Left lung (tissue), 14 donors: ENCODE results near the gene PLA2G4A. TPM values are rescaled to one million over a fixed set of nuclear protein-coding genes. Genes with fewer than 3 reads are reported as not detected.

Source experiments
- ATAC-seq: fragments of 200-7000 bp; cut with Tn5 transposase; one replicate; pipeline ENCODE4 v1.9.1; 2020; ENCODE audit warnings: moderate library complexity
- DNase-seq, 4 donors: peaks; one replicate each; pipeline ENCODE4 v3.0.0-alpha.2; 2013 to 2020
- H3K27ac ChIP-seq, 2 donors: fragments of 200-600 bp; sonication (generic) in 1 of 2; one replicate each; pipeline versions ENCODE4 v1.5.0 to v1.8.0; 2020 to 2021
- H3K27me3 ChIP-seq, 2 donors: fragments of 200-600 bp; sonication (generic) in 1 of 2; one replicate each; pipeline versions ENCODE4 v1.5.0 to v1.8.0; 2020 to 2021
- H3K36me3 ChIP-seq, 2 donors: fragments of 200-600 bp; sonication (generic) in 1 of 2; one replicate each; pipeline versions ENCODE4 v1.5.0 to v1.8.0; 2020 to 2021
- H3K4me1 ChIP-seq, 2 donors: fragments of 200-600 bp; one replicate each; pipeline ENCODE4 v1.8.0; 2021
- H3K4me3 ChIP-seq, 2 donors: fragments of 200-600 bp; sonication (generic) in 1 of 2; one replicate each; pipeline versions ENCODE4 v1.5.0 to v1.8.0; 2020 to 2021; ENCODE audit warnings: mild to moderate bottlenecking in 1 of 2
- H3K9me3 ChIP-seq, 2 donors: fragments of 200-600 bp; sonication (generic) in 1 of 2; one replicate each; pipeline versions ENCODE4 v1.5.0 to v1.8.0; 2020 to 2021
- intact Hi-C, 2 donors: fragments of 100-400 bp; cut with DNase I; formaldehyde crosslinking; loops; one replicate each; pipeline versions ENCODE4 v1.11.2 to v1.14.2; 2022
- long read RNA-seq, 12 donors: library from polyadenylated mRNA in 2 of 12; unstranded in 2 of 12; transcript quantifications; one replicate each; pipeline ENCODE4 v2.0.0 and lab custom pipeline, GENCODE V29; 2019 to 2026
- polyA plus RNA-seq, 6 donors: library from polyadenylated mRNA; unstranded; fragments of 120-200 nt; gene quantifications; one replicate each; pipeline ENCODE4 v1.2.1, GENCODE V29; 2013; ENCODE audit not compliant: insufficient read length in 6 of 6
- total RNA-seq, 2 donors: library from RNA; stranded (reverse); fragmentation: NEBNext Ultra II Directional; extraction: Animal tissue kit (Norgen Biotek cat#: 25700); gene quantifications; one replicate each; pipeline ENCODE4 v1.2.1, GENCODE V29; 2021
- TF ChIP-seq, protein P1 (sequence below), 2 donors: fragments of 200-600 bp; sonication (generic) in 1 of 2; IDR thresholded peaks; one replicate each; pipeline versions ENCODE4 v1.5.0 to v1.8.0; 2021; ENCODE audit warnings: antibody characterized with exemption in 2 of 2
- donor health status: DM: no; HTN: yes; CAD: no.
- donor health status: DM: no; HTN: no; CAD: no.

The PLA2G4A gene
- 10 to 100 TPM; 10.5 to 11.7 TPM for total RNA-seq
- 10 to 100 TPM in 4 of 6 donors, 1 to 10 TPM in 2; 8.2 to 13.9 (median 10.2) TPM for polyA plus RNA-seq
- long read RNA-seq, donor 1, partial matches to known transcripts, result 6 of 7 reads
- long read RNA-seq, donor 1, other reads (novel, unspliced or antisense), result 0 of 7 reads
- long read RNA-seq, donor 2, result 0 reads
- long read RNA-seq, donor 3, partial matches to known transcripts, result 0 of 2 reads
- long read RNA-seq, donor 3, other reads (novel, unspliced or antisense), result 0 of 2 reads
- long read RNA-seq, donor 4, partial matches to known transcripts, result 1 of 1 reads
- long read RNA-seq, donor 4, other reads (novel, unspliced or antisense), result 0 of 1 reads
- long read RNA-seq, donor 5, partial matches to known transcripts, result 0 of 1 reads
- long read RNA-seq, donor 5, other reads (novel, unspliced or antisense), result 0 of 1 reads
- long read RNA-seq, donor 6, partial matches to known transcripts, result 0 of 1 reads
- long read RNA-seq, donor 6, other reads (novel, unspliced or antisense), result 0 of 1 reads
- long read RNA-seq, donor 7, result 0 reads
- long read RNA-seq, donor 8, result 0 reads
- long read RNA-seq, donor 9, result 0 reads
- long read RNA-seq, donor 10, partial matches to known transcripts, result 0 of 1 reads
- long read RNA-seq, donor 10, other reads (novel, unspliced or antisense), result 1 of 1 reads
- long read RNA-seq, donor 11, result 0 reads
- long read RNA-seq, donor 12, result 0 reads

DNA sequence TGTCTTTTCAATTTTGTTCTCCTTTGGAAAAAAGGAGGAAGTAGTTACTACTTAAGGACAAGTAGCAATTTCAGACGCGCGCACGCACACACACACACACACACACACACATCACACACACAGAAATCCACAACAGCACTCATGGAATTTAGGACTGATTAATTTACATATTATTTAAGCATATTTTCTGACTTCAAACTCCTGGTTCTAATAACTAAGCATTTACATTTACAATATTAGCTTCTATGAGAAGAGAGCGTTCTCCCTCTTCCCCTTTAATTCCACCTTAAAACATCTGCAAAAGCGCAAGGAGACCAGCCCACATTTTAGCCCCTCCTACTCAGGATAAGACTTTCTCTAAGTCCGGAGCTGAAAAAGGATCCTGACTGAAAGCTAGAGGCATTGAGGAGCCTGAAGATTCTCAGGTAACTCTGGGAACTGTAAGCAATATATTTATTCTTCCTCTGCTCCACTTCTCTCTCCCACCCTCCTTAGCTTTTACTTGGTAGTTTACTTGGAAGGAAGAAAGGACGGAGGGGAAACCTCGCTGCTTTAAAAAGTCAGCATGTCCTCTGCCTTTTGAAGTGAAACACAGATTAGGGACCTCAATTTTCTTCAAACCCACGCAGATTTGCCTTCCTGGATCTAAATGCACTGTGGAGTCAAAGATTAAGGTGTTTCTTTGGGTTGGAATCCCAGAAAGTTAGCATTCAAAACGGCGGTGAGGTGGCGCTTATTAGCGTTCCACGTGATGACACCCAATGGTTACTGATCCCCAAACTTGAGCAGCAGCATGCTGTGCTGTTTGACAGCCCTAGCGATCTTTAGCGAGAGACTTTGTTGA, at the start of gene PLA2G4A:
Gene PLA2G4A, plus strand, starts transcription at position 339 of the 844 bp plus-strand sequence. CDS start 25,406 bp downstream, outside the sequence.
- DNase-seq, result peak; percentile 50 to 78 (median 58)
- no peaks in the 10 kb centered on the region for H3K9me3 ChIP-seq
- peak; percentile 98 for ATAC-seq
- H3K27ac ChIP-seq, result peak within 1 kb of the TSS; percentile 81 to 85
- peak within 1 kb of the TSS; percentile 43 to 53 for H3K4me3 ChIP-seq
- H3K4me1 ChIP-seq, result peaks cover 3 to 4% of the 10 kb centered on the region in 2 donors
- TF ChIP-seq, protein P1, sequence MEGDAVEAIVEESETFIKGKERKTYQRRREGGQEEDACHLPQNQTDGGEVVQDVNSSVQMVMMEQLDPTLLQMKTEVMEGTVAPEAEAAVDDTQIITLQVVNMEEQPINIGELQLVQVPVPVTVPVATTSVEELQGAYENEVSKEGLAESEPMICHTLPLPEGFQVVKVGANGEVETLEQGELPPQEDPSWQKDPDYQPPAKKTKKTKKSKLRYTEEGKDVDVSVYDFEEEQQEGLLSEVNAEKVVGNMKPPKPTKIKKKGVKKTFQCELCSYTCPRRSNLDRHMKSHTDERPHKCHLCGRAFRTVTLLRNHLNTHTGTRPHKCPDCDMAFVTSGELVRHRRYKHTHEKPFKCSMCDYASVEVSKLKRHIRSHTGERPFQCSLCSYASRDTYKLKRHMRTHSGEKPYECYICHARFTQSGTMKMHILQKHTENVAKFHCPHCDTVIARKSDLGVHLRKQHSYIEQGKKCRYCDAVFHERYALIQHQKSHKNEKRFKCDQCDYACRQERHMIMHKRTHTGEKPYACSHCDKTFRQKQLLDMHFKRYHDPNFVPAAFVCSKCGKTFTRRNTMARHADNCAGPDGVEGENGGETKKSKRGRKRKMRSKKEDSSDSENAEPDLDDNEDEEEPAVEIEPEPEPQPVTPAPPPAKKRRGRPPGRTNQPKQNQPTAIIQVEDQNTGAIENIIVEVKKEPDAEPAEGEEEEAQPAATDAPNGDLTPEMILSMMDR (IDR thresholded peaks at IDR 0.05), result no peak
- H3K36me3 ChIP-seq, result no peaks in the 10 kb centered on the region
- H3K27me3 ChIP-seq, result no peaks in the 10 kb centered on the region
- intact Hi-C loops, result no loop called here

DNA sequence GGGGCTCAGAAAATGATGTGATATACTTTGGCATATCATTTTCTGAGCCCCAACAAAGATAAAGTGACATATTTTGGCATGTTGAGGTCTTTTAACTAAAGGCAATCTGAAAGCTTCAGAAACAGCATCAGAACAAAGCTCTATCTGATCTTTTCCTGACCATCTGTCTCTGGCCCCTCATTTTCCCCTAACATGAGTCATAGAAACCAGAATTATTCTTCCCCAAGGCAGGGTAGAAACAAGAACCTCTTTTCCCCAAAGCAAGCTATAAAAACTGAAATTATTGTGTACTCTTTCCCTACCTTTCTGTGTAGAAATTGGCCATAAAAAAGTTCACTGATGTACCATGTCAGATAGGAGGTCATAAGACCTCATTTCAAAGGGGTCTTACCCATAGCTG, 48.7 kb upstream of the PLA2G4A start:
- TF ChIP-seq, protein P1 (IDR thresholded peaks at IDR 0.05), result no peak
- ATAC-seq, result no peak
- no peak overlapping the region for H3K4me3 ChIP-seq
- no peaks in the 10 kb centered on the region for H3K27me3 ChIP-seq
- H3K36me3 ChIP-seq, result no peaks in the 10 kb centered on the region
- no peak overlapping the region for H3K27ac ChIP-seq
- no peak for DNase-seq
- intact Hi-C loops, result no loop called here
- H3K9me3 ChIP-seq, result no peaks in the 10 kb centered on the region
- H3K4me1 ChIP-seq, result no peaks in the 10 kb centered on the region

DNA sequence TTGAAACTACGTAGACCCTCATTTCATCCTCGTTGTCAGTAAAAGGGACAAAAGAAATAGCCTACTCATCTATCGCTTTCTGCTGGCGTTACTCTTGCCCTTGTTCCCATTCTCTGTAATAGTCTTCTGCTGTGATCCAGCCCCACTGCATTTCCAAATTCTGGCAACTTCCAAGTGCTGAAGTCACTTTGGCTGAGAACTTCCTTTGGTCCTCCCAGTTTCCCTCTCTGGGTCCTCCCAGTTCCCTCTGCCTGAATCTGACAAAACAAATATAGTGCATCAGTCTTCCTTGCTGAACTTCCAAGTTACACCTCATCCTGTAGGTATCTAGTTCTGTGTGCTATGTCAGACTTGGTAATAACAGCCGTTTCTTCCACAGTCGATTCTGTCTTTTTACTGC, 47.0 kb upstream of the PLA2G4A start:
- no peak for ATAC-seq
- Histone ChIP-seq H3K9me3 (no peaks in the 10 kb centered on the region), H3K4me1 (no peaks in the 10 kb centered on the region), H3K4me3 (no peak overlapping the region), H3K27ac (no peak overlapping the region), H3K27me3 (no peaks in the 10 kb centered on the region), H3K36me3 (no peaks in the 10 kb centered on the region)
- no peak for DNase-seq
- TF ChIP-seq, protein P1 (IDR thresholded peaks at IDR 0.05), result no peak
- intact Hi-C loops, result no loop called here

DNA sequence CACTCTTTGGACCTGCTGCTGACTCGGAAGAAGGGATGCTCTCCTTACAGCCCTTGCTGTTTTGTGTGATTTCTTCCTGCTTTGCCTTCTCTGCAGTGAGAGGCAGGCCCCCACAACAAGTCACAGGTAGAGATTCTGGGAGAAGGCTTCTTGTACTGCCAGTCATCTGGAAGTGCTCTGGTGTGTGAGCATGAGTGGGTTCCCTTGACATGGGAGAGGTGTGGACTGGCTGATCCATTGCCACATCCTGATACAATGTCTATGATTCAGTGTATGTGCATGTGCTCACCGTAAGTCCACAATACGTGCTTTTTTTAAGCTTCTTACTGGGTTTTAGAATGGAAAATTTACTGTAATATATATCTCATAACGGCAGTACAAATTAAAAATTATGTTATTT, 46.0 kb upstream of the PLA2G4A start:
- ATAC-seq, result no peak
- H3K4me1 ChIP-seq, result no peaks in the 10 kb centered on the region
- intact Hi-C loops, result no loop called here

More for the DNA sequence above, 46.0 kb upstream of the PLA2G4A start:
- Histone ChIP-seq H3K36me3 (no peaks in the 10 kb centered on the region), H3K27ac (no peak overlapping the region), H3K9me3 (no peaks in the 10 kb centered on the region), H3K27me3 (no peaks in the 10 kb centered on the region), H3K4me3 (no peak overlapping the region)
- DNase-seq, result no peak
- TF ChIP-seq, protein P1 (IDR thresholded peaks at IDR 0.05), result no peak
